KBM-7 (cell line): ENCODE measurements around the gene TTC23L.

Experiments
- DNase-seq: peaks from one replicate; pipeline ENCODE4 v3.0.0-alpha.2; 2015
- in situ Hi-C: fragments of 300-500 bp; cut with MboI; formaldehyde crosslinking; loops from 2 replicates; pipeline ENCODE4 v1.14.3; 2020; ENCODE audit warnings: low sequenced_read_pairs, low pct_unique_long_range_greater_than_20kb, mixed read lengths

TTC23L gene, protein sequence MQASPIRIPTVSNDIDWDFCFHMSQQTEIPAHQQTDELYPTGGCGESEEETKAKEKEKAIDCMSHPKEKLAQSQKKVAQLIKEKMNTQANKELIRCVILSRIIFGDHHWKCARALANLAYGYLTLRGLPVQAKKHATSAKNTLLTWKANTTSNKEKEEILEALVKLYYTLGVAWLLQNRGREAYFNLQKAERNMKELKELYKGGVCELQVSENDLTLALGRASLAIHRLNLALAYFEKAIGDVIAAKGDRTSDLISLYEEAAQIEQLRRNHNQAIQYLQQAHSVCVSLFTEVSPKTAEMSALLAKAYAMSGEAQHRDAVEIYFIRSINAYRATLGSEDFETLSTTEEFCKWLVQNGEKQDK

GRCh38 chr5:34838785-34839714 is at the start of gene TTC23L:
Gene TTC23L (plus strand): TSS chr5:34839164. CDS start chr5:34840672, 1,508 bp downstream.
- DNase-seq, result peak; percentile 83
- in situ Hi-C loops, result no loop called here

DNA sequence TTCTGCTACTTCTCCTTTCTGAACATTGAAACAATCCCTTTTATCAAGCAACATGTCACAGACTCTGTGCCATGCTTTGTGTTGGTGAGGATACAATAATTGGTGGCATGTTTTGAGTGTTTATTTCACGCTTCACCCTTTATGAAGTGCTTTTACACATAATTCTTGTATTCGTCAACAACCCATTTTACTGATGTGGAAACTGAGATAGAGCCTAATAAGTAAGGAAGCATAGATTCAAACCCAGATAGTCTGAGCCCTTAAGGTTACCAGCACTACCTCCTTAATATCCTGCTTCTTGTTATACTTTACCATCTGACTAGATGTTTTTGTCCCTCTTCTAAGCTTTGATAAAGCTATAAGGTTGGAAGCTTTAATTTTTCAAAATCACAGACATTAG is 49.3 kb upstream of the TTC23L start:
- no peak for DNase-seq
- in situ Hi-C loops, result no loop called here

- in situ Hi-C loops, result no loop called here
- no peak for DNase-seq
Observed at GRCh38 chr5:34790069-34790468, 48.9 kb upstream of the TTC23L start.

DNA sequence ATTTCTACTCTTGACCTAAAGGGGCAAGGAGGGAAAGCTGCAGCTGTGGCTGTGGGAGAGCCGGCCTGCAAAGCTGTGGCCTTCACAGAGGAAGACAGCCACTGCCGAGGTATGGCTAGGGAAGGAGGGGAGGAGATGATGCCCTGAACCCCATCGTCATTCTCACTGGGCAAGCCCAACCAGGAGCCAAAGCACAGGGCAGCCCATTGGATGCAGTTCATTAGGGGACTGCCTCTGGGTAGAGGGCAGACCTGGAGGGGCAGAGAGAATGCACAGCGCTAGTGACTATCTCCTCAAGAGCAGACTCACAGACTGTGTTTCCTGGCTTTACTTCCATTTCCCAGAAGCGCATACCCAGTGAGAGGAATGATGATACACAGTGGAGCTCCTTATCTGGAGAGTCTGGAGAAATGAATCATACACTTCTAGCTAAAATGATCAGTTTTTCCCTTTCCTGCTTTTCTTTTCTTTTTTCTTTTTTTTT is 47.2 kb upstream of the TTC23L start:
- DNase-seq, result no peak
- in situ Hi-C loops, result no loop called here

- DNase-seq, result no peak
- in situ Hi-C loops, result no loop called here
Observed at GRCh38 chr5:34802834-34803563, 36.0 kb upstream of the TTC23L start.

- in situ Hi-C loops, result no loop called here
- DNase-seq, result no peak
Observed at GRCh38 chr5:34803974-34804732, 34.8 kb upstream of the TTC23L start.

GRCh38 chr5:34804913-34805312 is 34.1 kb upstream of the TTC23L start:
- in situ Hi-C loops, result no loop called here

GRCh38 chr5:34806532-34806931 is 32.4 kb upstream of the TTC23L start:
- DNase-seq, result no peak
- in situ Hi-C loops, result no loop called here

More at GRCh38 chr5:34804913-34805312, 34.1 kb upstream of the TTC23L start:
- DNase-seq, result peak; percentile 7

- in situ Hi-C loops, result no loop called here
Observed at GRCh38 chr5:34811706-34812105, 27.3 kb upstream of the TTC23L start.

DNA sequence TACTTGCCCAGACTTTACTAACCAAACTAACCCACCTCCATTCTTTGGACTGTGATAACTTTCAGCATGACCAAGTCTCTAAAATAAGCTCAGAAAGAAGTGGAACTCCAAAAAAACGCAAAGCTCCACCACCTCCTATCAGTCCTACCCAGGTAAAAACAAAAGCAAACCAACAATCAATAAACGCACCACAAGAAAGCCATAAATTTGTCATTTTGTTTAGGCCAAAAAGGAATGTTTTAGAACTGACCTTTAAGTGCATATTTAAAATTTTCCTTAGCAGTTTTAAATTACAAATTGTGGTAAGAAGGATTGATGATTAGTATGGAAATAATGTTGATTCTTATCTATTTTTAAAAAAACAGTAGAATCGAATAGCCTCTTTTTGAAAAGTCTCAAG is 25.5 kb upstream of the TTC23L start:
- no peak for DNase-seq
- in situ Hi-C loops, result no loop called here

More at GRCh38 chr5:34811706-34812105, 27.3 kb upstream of the TTC23L start:
- no peak for DNase-seq

DNA sequence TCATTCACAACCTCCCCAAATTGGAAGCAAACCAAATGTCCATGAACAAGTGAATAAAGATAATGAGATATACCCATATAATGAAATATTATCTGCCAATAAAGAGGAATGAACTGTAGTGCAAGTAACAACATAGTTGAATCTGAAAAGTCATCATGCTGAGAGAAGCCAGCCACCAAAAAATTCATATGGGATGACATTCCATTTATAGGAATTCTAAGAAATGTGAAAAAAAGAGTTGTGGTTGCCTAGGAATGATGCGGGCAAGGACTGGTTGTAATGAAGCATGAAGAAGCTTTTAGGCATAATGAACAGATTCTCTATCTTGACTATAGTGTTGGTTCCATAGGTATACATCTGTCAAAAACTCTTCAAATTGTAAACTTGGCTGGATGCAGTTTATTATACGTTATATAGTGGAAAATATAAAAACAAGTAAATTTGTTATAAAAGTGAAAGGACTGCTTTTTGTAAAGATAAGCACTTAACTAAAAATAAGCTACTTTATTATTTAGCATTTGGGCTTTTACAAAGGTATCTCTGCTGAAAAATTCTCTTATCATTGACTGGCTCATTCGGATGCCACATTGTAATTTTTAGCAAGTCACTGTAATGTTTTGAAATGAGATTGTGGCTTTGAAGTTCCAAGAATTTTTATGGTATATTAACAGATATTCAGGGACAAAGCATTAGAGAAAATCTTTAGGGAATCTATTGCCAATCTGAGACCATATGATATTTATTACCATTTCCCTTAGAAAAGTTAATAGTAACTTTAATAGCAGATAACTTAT is 21.2 kb upstream of the TTC23L start:
- in situ Hi-C loops, result no loop called here
- no peak for DNase-seq

- in situ Hi-C loops, result no loop called here
- DNase-seq, result no peak
Observed at GRCh38 chr5:34818717-34819116, 20.2 kb upstream of the TTC23L start.

DNA sequence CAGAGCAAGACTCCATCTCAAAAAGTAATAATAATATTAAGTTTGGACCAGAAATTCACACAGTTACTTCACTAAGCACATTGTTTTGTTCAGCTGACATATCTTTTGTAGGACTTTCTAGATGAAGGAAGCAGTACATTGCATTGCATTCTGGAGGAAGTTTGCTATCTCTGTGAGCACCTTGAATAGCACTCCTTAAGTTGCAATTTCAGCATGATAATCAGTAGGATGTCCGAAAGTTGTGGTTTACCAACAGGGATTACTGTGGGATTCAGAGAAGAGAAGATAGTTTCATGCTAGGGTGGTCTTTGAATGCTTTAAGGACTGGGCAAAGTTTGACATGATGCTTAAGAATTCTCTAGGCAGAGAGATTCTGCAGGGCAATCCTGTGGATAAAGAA is 18.4 kb upstream of the TTC23L start:
- DNase-seq, result no peak
- in situ Hi-C loops, result no loop called here

GRCh38 chr5:34822956-34823715 is 15.8 kb upstream of the TTC23L start:
- DNase-seq, result no peak
- in situ Hi-C loops, result no loop called here

DNA sequence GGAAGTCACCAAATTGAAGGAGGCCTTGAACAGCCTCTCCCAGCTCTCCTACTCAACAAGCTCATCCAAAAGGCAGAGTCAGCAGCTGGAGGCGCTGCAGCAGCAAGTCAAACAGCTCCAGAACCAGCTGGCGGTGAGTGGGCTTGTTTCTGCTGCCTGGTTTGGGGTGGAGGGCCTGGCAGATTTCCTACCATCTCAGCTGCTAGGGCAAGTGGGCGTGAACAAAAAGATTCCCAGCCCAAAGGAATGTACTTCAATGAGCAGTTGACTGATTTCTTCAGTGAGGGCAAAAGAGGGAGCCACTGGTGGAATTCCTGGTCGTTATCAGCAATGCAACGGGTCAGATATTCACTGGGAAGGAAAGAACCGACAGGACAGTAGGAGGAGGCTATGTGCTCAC is 12.6 kb upstream of the TTC23L start:
- in situ Hi-C loops, result no loop called here
- DNase-seq, result no peak

GRCh38 chr5:34827588-34828506 is 11.1 kb upstream of the TTC23L start:
- in situ Hi-C loops, result no loop called here
- no peak for DNase-seq
